ENCODE data around the gene KCNMA1. TPM values are rescaled to one million over a fixed set of nuclear protein-coding genes. Genes with fewer than 3 reads are reported as not detected.

Gene KCNMA1
- total RNA-seq, 1 experiment from 2014 or later = 1.8 TPM

DNA sequence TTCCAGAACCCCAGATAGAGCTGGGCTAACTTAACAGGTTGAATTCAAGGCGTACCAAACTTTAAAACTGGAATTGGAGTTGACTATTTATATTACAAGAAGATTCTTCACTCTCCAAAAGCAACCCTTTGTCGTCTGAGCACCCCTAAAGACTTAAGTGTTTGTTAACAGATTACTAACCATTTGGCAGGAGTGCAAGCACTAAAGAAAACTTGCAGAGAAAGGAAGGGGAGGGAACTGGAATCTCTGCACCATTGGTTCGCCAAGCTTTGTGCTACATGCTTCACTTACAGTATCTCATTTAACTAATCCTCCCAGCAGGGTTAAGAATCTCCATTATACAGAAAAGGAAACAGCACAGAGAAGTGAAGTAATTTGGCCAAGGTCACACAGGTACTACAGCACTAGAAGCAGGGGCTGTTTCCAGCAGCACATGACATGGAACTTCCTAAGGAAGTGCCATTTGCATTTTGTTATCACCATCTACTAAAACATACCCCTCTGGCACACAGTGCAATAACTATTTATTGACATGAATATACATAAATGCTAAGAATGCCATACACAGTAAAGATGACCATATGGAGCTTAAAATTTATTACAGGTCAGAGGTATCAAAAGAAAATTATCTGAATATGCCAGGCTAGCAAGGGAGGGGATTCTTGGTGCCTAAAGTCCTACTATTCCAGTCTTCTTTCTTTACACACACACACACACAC lies 201.2 kb downstream of the KCNMA1 start:
- peaks cover under 1% of the 10 kb centered on the region for H3K4me1 ChIP-seq (replicated peaks)
- H3K4me3 ChIP-seq = no peak overlapping the region
- no peaks in the 10 kb centered on the region for H3K36me3 ChIP-seq
- no peak overlapping the region for H3K27ac ChIP-seq
- no peaks in the 10 kb centered on the region; the same call in 1 of the 2 replicates for H3K9me3 ChIP-seq (replicated peaks)
- no peak for DNase-seq (ENCODE audit: low read depth in 1 of 2, low spot score in 2 of 2)
- H3K27me3 ChIP-seq (replicated peaks) = no peaks in the 10 kb centered on the region

DNA sequence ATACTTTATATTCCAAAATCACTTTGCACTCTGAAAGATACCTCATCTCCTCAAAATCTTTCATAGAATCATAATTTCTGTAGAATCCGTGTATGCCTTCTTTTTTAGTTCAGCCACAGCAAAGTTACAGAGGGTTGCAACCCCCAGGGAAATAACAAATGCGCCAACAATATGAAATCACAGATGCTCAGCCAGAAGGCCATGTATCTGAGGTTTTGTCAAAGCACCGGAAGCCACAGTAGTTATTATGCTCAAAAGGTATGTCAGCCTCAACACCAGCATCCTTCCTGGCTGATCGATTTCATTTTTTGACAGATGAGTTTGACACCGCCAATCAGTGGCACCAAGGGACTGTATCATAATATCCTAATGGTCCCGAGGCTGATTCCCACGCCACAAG lies 204.1 kb downstream of the KCNMA1 start:
- no peak for DNase-seq (ENCODE audit: low read depth in 1 of 2, low spot score in 2 of 2)
- peaks cover 12% of the 10 kb centered on the region for H3K4me1 ChIP-seq (replicated peaks)
- H3K27me3 ChIP-seq (replicated peaks) = no peaks in the 10 kb centered on the region
- no peak overlapping the region for H3K4me3 ChIP-seq
- H3K36me3 ChIP-seq = no peaks in the 10 kb centered on the region
- H3K9me3 ChIP-seq (replicated peaks) = no peaks in the 10 kb centered on the region; the same call in 1 of the 2 replicates
- H3K27ac ChIP-seq = no peak overlapping the region

DNA sequence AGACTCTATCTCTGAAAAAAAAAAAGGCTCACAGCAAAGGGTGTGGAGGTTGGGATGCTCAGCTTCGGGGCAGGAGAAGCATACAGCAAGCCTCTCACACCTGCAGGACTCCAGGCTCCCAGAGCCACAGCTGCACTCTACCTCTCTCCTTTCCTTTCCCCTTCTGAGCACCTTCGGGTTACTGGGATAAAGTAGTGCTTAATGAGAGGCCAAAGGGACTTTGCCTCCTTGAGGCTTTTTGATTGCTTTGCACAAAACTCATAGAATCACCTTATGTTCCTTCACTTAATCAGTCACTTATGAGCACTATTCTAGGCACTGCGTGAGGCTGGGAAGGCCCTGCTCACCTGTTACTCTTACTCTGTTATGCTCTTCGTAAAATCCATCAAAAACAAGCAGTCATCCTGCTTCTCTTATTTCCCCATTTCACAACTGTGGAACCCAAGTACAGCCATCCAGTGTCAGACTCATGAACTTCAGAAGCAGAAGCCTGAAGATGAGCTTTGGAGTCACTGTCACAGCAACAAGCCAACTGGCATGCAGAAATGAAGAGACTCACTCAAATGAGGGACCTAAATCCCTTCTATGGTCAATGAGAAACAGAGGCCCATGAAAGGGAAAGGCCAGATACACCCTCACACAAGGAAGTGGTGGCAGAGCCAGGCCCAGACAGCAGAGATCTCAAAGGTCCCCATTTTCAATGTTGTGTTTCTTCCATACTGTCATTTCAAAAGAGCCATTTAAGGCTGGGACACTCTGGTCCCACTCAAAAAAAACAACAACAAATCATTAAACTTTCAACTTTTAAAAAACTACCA lies 205.4 kb downstream of the KCNMA1 start:
- Histone ChIP-seq H3K27ac (no peak overlapping the region), H3K4me1 (replicated peaks) (peaks cover 16% of the 10 kb centered on the region), H3K27me3 (replicated peaks) (no peaks in the 10 kb centered on the region), H3K36me3 (no peaks in the 10 kb centered on the region), H3K4me3 (no peak overlapping the region), H3K9me3 (replicated peaks) (no peaks in the 10 kb centered on the region; the same call in 1 of the 2 replicates)
- DNase-seq (ENCODE audit: low read depth in 1 of 2, low spot score in 2 of 2) = no peak

DNA sequence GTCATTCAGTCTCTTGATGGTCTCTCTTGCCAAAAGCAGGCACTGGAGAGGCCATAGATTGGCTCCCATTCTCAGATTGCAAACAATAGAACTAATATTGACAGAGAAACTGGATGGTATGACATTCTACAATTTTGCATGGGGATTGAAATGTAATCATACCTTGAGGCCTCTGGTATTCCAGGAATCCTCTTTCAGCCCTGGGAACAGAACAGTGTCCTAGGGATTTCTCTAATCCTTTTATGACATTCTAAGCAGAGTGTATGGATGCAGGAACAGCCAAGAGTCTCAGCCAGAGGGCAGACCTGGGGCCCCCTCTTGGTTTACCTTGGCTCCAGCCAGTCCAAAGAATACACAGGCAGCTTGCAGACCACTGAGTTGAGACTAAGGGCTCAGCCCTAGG lies 206.4 kb downstream of the KCNMA1 start:
- no peaks in the 10 kb centered on the region; the same call in 1 of the 2 replicates for H3K9me3 ChIP-seq (replicated peaks)
- no peaks in the 10 kb centered on the region for H3K36me3 ChIP-seq
- no peaks in the 10 kb centered on the region for H3K27me3 ChIP-seq (replicated peaks)
- peaks cover 16% of the 10 kb centered on the region for H3K4me1 ChIP-seq (replicated peaks)
- H3K27ac ChIP-seq = 0 out of 2 replicates have a peak overlapping the region, but pooled peaks have one; percentile 25
- no peak overlapping the region for H3K4me3 ChIP-seq
- DNase-seq (ENCODE audit: low read depth in 1 of 2, low spot score in 2 of 2) = peak in 1 of 2 experiments; percentile 58

DNA sequence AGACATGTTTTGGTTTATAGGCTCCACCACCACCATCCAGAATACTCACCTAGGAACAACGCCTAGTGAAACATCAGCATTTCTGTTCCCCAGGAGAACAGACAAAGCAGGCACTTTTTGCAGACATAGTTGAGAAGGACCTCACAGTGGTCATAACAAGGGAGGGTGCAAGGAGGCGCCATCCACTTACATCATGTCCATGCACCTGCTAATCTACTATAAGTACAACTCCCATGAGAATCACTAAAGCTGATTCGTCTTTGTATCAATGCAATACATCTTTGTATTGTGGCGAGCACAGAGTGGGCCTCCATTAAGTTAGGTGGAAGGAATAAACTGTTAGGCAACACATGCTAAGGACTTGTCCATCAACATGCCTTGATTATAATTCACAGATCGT lies 207.1 kb downstream of the KCNMA1 start:
- no peaks in the 10 kb centered on the region; the same call in 1 of the 2 replicates for H3K9me3 ChIP-seq (replicated peaks)
- H3K27ac ChIP-seq = no peak overlapping the region
- no peaks in the 10 kb centered on the region for H3K36me3 ChIP-seq
- H3K4me1 ChIP-seq (replicated peaks) = peaks cover 16% of the 10 kb centered on the region
- DNase-seq (ENCODE audit: low read depth in 1 of 2, low spot score in 2 of 2) = no peak
- no peaks in the 10 kb centered on the region for H3K27me3 ChIP-seq (replicated peaks)
- no peak overlapping the region for H3K4me3 ChIP-seq

DNA sequence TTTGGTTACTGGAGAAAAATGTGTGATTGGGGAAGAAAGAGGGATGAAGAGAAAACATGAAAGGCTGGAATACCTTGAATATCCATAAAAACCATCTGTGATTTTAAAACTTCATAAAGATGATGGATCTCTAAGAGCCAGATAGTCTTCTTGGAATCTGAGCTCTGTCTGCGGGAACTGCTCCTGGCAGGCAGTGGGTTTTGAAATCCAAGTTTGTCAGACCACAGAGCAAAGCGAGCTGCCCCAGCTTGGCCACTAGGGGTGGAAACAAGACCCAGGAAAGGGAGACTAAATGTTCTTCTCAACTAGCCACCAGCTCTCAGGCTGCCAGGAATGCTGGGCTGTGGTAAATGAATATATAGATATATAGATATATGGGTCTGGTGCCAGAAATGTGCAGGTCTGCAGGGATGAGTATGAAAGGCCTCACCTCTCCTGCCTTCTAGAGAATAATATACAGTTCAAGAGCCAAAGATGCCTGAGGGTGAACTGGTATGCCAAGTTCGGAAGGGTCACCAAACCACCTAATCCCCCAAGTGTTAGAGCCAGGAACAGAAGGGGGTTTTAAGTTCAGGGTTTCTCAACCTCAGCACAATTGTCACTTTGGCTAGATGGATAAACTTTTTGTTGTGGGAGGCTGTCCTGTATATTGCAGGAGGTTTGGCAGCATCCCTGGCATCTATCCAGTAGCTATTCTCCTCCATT lies 208.8 kb downstream of the KCNMA1 start:
- Histone ChIP-seq H3K27me3 (replicated peaks) (no peaks in the 10 kb centered on the region), H3K4me1 (replicated peaks) (peaks cover 16% of the 10 kb centered on the region), H3K36me3 (no peaks in the 10 kb centered on the region), H3K4me3 (no peak overlapping the region), H3K9me3 (replicated peaks) (no peaks in the 10 kb centered on the region), H3K27ac (no peak overlapping the region)
- DNase-seq (ENCODE audit: low read depth in 1 of 2, low spot score in 2 of 2) = peak; percentile 32 to 61

DNA sequence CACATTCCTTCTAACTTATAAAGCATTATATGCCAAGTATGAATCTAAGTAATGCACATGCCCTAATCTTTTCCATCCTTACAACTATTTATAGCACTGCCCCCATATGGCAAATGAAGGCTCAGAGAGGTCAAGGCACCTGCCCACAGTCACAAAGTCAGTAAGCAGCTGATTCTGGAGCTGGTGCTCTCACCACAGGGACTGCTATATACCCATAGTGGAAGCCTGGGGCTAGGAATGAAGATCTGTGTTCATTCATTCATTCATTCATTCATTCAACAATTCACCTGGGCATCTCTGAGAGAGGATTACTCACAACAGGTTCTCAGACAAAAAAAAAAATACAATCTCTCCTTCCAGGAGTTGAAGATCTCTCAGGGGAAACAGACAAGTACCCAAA lies 213.4 kb downstream of the KCNMA1 start:
- H3K27me3 ChIP-seq (replicated peaks) = no peaks in the 10 kb centered on the region
- H3K36me3 ChIP-seq = no peaks in the 10 kb centered on the region
- DNase-seq (ENCODE audit: low read depth in 1 of 2, low spot score in 2 of 2) = no peak
- no peak overlapping the region for H3K4me3 ChIP-seq
- H3K9me3 ChIP-seq (replicated peaks) = no peaks in the 10 kb centered on the region
- H3K4me1 ChIP-seq (replicated peaks) = 0 out of 2 replicates have a peak, but pooled peaks cover 7% of the 10 kb centered on the region
- H3K27ac ChIP-seq = no peak overlapping the region

DNA sequence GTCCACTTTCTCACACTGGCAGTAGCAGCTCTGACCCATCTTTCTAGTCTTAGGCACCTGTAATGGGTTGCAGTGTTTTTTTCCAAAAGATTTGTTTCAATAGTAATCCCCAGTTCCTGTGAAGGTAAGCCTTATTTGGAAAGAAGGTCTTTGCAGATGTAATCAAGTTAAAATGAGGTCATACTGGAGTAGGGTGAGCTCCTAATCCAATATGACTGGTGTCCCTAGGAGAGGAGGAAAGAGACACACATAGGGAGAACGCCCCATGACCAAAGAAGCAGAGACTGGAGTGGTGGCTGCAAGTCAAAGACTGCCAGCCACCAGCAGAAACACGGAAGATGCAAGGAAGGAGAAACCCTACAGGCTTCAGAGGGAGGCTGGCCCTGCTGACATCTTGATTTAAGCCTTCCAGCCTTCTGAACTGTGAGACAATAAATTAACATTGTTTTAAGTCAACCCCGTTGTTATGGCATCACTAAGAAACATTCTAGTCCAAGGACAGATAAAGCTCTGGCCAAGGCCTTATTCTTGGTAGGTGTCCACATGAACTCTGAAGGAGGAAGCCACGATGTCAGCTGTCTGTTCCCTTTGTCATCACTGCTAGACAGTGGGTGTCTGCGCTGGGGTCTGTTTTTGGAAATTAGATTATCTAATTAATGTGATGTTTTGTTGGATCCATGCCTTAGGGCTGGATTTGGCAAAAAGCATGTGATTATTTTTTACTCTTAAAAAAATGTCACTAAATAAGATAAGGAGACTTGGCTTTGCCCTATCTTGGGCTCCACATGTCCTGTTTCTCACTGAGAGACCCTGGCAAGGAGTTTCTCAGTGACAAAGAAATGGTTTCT lies 214.9 kb downstream of the KCNMA1 start:
- no peak overlapping the region for H3K27ac ChIP-seq
- no peak overlapping the region for H3K4me3 ChIP-seq
- no peaks in the 10 kb centered on the region for H3K9me3 ChIP-seq (replicated peaks)
- DNase-seq (ENCODE audit: low read depth in 1 of 2, low spot score in 2 of 2) = no peak
- H3K36me3 ChIP-seq = no peaks in the 10 kb centered on the region
- H3K27me3 ChIP-seq (replicated peaks) = no peaks in the 10 kb centered on the region
- peaks cover 4% of the 10 kb centered on the region for H3K4me1 ChIP-seq (replicated peaks)

DNA sequence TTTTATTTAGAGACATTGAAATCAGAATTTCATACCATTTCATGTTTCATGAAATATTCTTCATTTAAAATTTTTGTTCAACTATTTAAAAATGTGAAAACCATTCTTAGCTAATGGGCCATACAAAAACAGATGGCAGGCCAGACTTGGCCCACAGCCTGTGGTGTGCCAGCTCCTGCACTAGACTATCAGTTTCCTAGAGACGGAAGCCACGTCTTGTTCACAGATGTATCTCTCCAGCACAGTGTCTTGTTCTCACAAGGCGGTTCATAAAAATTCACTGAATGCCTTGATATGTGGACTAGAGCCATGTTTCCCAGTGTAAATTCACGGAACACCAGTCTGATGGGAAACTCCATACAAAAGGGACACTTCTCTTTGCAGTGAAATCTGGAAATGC lies 216.0 kb downstream of the KCNMA1 start:
- no peak for DNase-seq (ENCODE audit: low read depth in 1 of 2, low spot score in 2 of 2)
- Histone ChIP-seq H3K27me3 (replicated peaks) (no peaks in the 10 kb centered on the region), H3K4me1 (replicated peaks) (peaks cover 15% of the 10 kb centered on the region), H3K27ac (no peak overlapping the region), H3K9me3 (replicated peaks) (no peaks in the 10 kb centered on the region), H3K36me3 (no peaks in the 10 kb centered on the region), H3K4me3 (no peak overlapping the region)

DNA sequence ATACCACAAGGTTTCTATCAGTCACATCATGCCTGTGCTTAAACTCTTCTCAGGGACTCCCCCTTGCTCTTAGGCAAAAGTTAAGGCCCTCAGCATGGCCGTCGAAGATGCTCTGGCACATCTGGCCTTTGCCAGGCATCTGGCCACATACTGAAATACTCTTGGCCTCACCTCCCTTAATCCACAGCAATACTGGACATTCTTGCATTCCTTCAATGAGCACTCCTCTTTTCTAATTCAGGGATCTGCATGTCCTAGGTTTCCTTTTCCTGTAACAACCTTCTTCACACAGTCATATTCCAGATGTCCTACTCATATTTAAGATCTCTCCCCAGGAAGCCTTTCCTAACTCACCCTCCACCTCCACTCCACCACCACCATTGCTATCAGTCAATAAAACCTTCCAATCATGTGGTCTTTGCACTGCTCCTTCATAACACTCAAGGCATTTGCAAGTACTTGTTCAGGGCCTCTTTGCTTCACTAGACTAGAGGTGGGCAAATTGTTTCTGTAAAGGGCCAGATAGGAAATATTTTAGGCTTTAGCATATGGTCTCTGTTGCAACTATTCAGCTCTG lies 216.6 kb downstream of the KCNMA1 start:
- Histone ChIP-seq H3K36me3 (no peaks in the 10 kb centered on the region), H3K27me3 (replicated peaks) (no peaks in the 10 kb centered on the region), H3K4me1 (replicated peaks) (peaks cover 19% of the 10 kb centered on the region), H3K4me3 (no peak overlapping the region), H3K9me3 (replicated peaks) (no peaks in the 10 kb centered on the region), H3K27ac (no peak overlapping the region)
- DNase-seq (ENCODE audit: low read depth in 1 of 2, low spot score in 2 of 2) = no peak

DNA sequence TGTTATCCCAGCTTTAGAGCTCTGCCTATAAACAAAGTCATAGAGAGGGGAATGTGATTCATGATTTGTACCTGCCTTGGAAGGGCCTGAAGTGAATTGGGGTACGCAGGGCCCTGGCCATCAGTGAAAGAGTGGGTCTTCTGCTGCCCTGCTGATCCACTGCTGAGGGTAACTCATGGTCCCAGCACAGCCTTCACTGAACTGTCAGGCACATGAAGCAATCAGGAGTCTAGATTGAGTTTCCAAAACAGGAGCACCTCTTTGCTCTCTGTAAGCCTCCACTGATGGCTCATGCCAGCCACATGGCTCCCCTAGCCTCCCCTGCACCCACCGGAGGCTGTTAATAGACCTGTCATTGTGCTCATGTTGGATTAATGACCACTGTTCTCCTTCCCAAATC lies 217.6 kb downstream of the KCNMA1 start:
- Histone ChIP-seq H3K4me1 (replicated peaks) (peaks cover 29% of the 10 kb centered on the region), H3K27ac (no peak overlapping the region), H3K27me3 (replicated peaks) (no peaks in the 10 kb centered on the region), H3K36me3 (no peaks in the 10 kb centered on the region), H3K9me3 (replicated peaks) (no peaks in the 10 kb centered on the region), H3K4me3 (no peak overlapping the region)
- DNase-seq (ENCODE audit: low read depth in 1 of 2, low spot score in 2 of 2) = no peak

DNA sequence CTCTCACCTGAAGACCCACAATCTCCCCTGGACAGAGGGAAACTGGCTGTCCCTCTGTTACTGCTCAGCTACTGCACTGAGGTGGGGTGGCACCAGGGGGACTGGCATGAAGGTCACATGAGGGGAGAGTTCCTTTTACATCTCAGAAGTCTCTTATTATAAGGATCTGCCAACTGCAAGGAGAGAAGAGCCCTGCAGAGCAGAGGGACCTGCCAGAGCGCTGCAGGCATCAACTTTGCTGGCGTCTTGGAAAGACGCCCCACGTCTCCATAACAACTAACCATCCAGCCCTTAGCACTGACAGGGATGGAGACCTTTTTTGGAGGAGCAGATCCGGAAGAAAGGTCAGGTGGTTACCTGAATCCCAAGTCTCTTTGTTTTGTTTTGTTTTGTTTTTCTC lies 218.6 kb downstream of the KCNMA1 start:
- no peak overlapping the region for H3K27ac ChIP-seq
- H3K4me1 ChIP-seq (replicated peaks) = peaks cover 39% of the 10 kb centered on the region
- H3K36me3 ChIP-seq = no peaks in the 10 kb centered on the region
- no peak for DNase-seq (ENCODE audit: low read depth in 1 of 2, low spot score in 2 of 2)
- H3K27me3 ChIP-seq (replicated peaks) = no peaks in the 10 kb centered on the region
- H3K4me3 ChIP-seq = no peak overlapping the region
- no peaks in the 10 kb centered on the region for H3K9me3 ChIP-seq (replicated peaks)

Measured in SJSA1 (cell line).